Hindlimb muscle (tissue), 1 donor: ENCODE results near the gene CPSF6. TPM values are rescaled to one million over a fixed set of nuclear protein-coding genes. Genes with fewer than 3 reads are reported as not detected.
"Not testable (repeated sequence)": the region's sequence is repeated elsewhere in the genome, so short reads cannot be mapped to it uniquely, and the experiment has no call there.

Source experiments
- DNase-seq: peaks from one replicate; pipeline ENCODE4 v3.0.0-alpha.2; 2013
- polyA plus RNA-seq: library from polyadenylated mRNA; unstranded; fragments of 120-200 nt; gene quantifications from one replicate; pipeline ENCODE4 v1.2.1, GENCODE V29; 2013; ENCODE audit not compliant: insufficient read length

Gene CPSF6
- 51.6 TPM for polyA plus RNA-seq

- peak; percentile 93 for DNase-seq
Observed at GRCh38 chr12:69239352-69239921, at the start of gene CPSF6. Gene CPSF6, plus strand, starts transcription at chr12:69239569. Its CDS starts 78 bp downstream, at chr12:69239647.

GRCh38 chr12:69196302-69197288 is 42.8 kb upstream of the CPSF6 start:
- no peak for DNase-seq

GRCh38 chr12:69199976-69200375 is 39.4 kb upstream of the CPSF6 start:
- DNase-seq, result not testable (repeated sequence)

- DNase-seq, result no peak
Observed at GRCh38 chr12:69204191-69204590, 35.2 kb upstream of the CPSF6 start.

GRCh38 chr12:69210661-69211060 is 28.7 kb upstream of the CPSF6 start:
- DNase-seq, result no peak

- DNase-seq, result no peak
Observed at GRCh38 chr12:69211160-69211559, 28.2 kb upstream of the CPSF6 start.

- DNase-seq, result no peak
Observed at GRCh38 chr12:69214169-69214568, 25.2 kb upstream of the CPSF6 start.

- DNase-seq, result no peak
Observed at GRCh38 chr12:69225251-69225910, 14.0 kb upstream of the CPSF6 start.

- DNase-seq, result no peak
Observed at GRCh38 chr12:69231479-69231878, 7.9 kb upstream of the CPSF6 start.

GRCh38 chr12:69238589-69239351 is 599 bp upstream of the CPSF6 start:
- no peak for DNase-seq

GRCh38 chr12:69239922-69240630 is 707 bp downstream of the CPSF6 start:
- peak; percentile 56 for DNase-seq

GRCh38 chr12:69240631-69240995 is 1.2 kb downstream of the CPSF6 start:
- no peak for DNase-seq

- no peak for DNase-seq
Observed at GRCh38 chr12:69241438-69242092, 2.2 kb downstream of the CPSF6 start.

GRCh38 chr12:69243099-69244084 is 4.0 kb downstream of the CPSF6 start:
- DNase-seq, result no peak

- DNase-seq, result no peak
Observed at GRCh38 chr12:69247268-69248018, 8.1 kb downstream of the CPSF6 start.

GRCh38 chr12:69252033-69252432 is 12.7 kb downstream of the CPSF6 start:
- no peak for DNase-seq

GRCh38 chr12:69254046-69254445 is 14.7 kb downstream of the CPSF6 start:
- no peak for DNase-seq

GRCh38 chr12:69254862-69255261 is 15.5 kb downstream of the CPSF6 start:
- DNase-seq, result no peak

GRCh38 chr12:69258655-69259054 is 19.3 kb downstream of the CPSF6 start:
- no peak for DNase-seq
